ENCODE results near the gene MARVELD1.

Gene MARVELD1

GRCh38 chr10:97713339-97713825, at the start of gene MARVELD1:
Gene MARVELD1 (plus strand): TSS chr10:97713730. CDS start chr10:97713877, 147 bp downstream.
- TF ChIP-seq CTCF (conservative IDR thresholded peaks at IDR 0.05), result no peak
- TF ChIP-seq ZFX (IDR thresholded peaks at IDR 0.05), result no peak
- peak within 1 kb of the TSS; percentile 78 for H3K27ac ChIP-seq

- H3K27ac ChIP-seq, result no peak overlapping the region
- TF ChIP-seq ZFX (IDR thresholded peaks at IDR 0.05) (no peak), CTCF (conservative IDR thresholded peaks at IDR 0.05) (no peak)
Observed at GRCh38 chr10:97664282-97664850, 49.2 kb upstream of the MARVELD1 start.

GRCh38 chr10:97666992-97667391, 46.5 kb upstream of the MARVELD1 start:
- TF ChIP-seq CTCF (conservative IDR thresholded peaks at IDR 0.05) (no peak), ZFX (IDR thresholded peaks at IDR 0.05) (no peak)
- H3K27ac ChIP-seq, result no peak overlapping the region

- TF ChIP-seq CTCF (conservative IDR thresholded peaks at IDR 0.05) (no peak), ZFX (IDR thresholded peaks at IDR 0.05) (no peak)
- H3K27ac ChIP-seq, result no peak overlapping the region
Observed at GRCh38 chr10:97667463-97667862, 46.1 kb upstream of the MARVELD1 start.

GRCh38 chr10:97669571-97669970, 44.0 kb upstream of the MARVELD1 start:
- TF ChIP-seq CTCF (conservative IDR thresholded peaks at IDR 0.05) (no peak), ZFX (IDR thresholded peaks at IDR 0.05) (no peak)
- H3K27ac ChIP-seq, result no peak overlapping the region

GRCh38 chr10:97673736-97674525, 39.6 kb upstream of the MARVELD1 start:
- no peak overlapping the region for H3K27ac ChIP-seq
- TF ChIP-seq CTCF (conservative IDR thresholded peaks at IDR 0.05), result no peak
- TF ChIP-seq ZFX (IDR thresholded peaks at IDR 0.05), result no peak

GRCh38 chr10:97675222-97675621, 38.3 kb upstream of the MARVELD1 start:
- no peak overlapping the region for H3K27ac ChIP-seq
- no peak for TF ChIP-seq ZFX (IDR thresholded peaks at IDR 0.05)
- no peak for TF ChIP-seq CTCF (conservative IDR thresholded peaks at IDR 0.05)
